Vagina (tissue), 2 donors: ENCODE results near the gene PRDM16.

Source experiments
- POLR2A ChIP-seq, 2 donors: fragments of 450-650 bp; IDR thresholded peaks; one replicate each; pipeline ENCODE4 v1.6.1; 2017; ENCODE audit warnings: antibody characterized with exemption in 2 of 2, mild to moderate bottlenecking in 2 of 2, moderate library complexity in 2 of 2
- POLR2AphosphoS5 ChIP-seq, 2 donors: sonication (generic); formaldehyde crosslinking; IDR thresholded peaks; one replicate each; pipeline ENCODE4 v1.9.0; 2017; ENCODE audit warnings: antibody characterized with exemption in 2 of 2, mild to moderate bottlenecking in 2 of 2, low read depth in 1 of 2; ENCODE audit not compliant: insufficient read depth in 1 of 2
- TF ChIP-seq, protein P1 (sequence below), 3 experiments: fragments of 450-650 bp in 2 of 3; fragments of 200-600 bp in 1 of 3; sonication (generic) in 1 of 3; IDR thresholded peaks; one replicate each; pipeline ENCODE4 v1.5.1; 2017 to 2019; ENCODE audit warnings: antibody characterized with exemption in 3 of 3, mild to moderate bottlenecking in 2 of 3, moderate library complexity in 2 of 3

DNA sequence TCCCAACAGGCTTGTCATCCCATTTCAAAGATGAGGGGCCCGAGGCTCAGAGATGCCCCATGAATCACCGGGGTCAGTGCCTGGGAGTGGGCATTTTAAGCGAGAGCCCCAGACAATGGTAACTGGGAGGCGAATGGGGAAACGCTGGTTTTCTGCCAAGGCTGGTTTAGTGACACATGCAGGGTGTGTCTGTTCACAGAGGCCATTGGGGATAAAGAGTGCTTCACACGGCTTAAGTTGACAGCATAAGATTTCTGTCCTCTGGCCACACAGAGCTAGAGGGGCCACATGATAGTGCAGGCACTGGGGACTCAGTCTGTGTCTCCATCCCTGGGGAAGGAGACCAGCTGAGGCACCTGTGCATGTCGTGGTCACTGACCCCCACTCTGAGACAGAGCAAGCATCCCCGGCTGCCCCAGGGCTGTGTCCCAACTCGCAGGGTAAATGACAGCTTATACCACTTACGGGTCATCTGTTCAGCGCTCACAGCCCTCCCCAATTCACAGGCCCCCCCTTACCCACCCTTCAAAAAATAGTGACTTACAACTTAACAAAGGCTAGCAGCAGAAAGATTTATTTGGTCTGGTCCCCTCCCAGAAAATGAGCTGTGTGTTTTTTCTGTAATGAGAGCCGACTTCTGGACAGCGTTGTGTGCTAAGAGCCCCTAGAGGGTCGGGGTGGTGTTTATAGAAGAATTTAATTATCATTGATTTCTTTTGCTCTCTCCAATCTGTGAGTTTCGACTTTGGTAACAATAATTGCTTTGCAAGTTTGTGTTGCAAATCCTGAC is 350.6 kb downstream of the PRDM16 start:
- TF ChIP-seq, protein P1, sequence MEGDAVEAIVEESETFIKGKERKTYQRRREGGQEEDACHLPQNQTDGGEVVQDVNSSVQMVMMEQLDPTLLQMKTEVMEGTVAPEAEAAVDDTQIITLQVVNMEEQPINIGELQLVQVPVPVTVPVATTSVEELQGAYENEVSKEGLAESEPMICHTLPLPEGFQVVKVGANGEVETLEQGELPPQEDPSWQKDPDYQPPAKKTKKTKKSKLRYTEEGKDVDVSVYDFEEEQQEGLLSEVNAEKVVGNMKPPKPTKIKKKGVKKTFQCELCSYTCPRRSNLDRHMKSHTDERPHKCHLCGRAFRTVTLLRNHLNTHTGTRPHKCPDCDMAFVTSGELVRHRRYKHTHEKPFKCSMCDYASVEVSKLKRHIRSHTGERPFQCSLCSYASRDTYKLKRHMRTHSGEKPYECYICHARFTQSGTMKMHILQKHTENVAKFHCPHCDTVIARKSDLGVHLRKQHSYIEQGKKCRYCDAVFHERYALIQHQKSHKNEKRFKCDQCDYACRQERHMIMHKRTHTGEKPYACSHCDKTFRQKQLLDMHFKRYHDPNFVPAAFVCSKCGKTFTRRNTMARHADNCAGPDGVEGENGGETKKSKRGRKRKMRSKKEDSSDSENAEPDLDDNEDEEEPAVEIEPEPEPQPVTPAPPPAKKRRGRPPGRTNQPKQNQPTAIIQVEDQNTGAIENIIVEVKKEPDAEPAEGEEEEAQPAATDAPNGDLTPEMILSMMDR (IDR thresholded peaks at IDR 0.05), result no peak
- TF ChIP-seq POLR2A (IDR thresholded peaks at IDR 0.05), result no peak
- TF ChIP-seq POLR2AphosphoS5 (IDR thresholded peaks at IDR 0.05; ENCODE audit: insufficient read depth in 1 of 2, low read depth in 1 of 2), result no peak
